HepG2 (cell line): ENCODE measurements around the gene NFATC1. TPM values are rescaled to one million over a fixed set of nuclear protein-coding genes. Genes with fewer than 3 reads are reported as not detected.
A peak's percentile ranks its signal among the peaks of the same experiment; 100 is the strongest.

Experiments
- ATAC-seq: fragments of 200-7000 bp; cut with Tn5 transposase; 3 replicates; pipeline ENCODE4 v1.9.1; 2020; ENCODE audit warnings: mild to moderate bottlenecking, moderate library complexity
- BruUV-seq: library from RNA; stranded (reverse); fragments of 400-500 nt; replicated peaks from 2 replicates; lab custom pipeline; 2021; lab: Mats Ljungman, UMichigan
- CTCF ChIA-PET: fragments of 300-600 bp; formaldehyde crosslinking; extraction: SDS; loops from one replicate; lab custom pipeline; 2021; ENCODE audit warnings: low total read pairs, inconsistent platforms, low intra/inter-chr PET ratio; lab: Yijun Ruan, JAX
- POLR2A ChIA-PET: fragments of 350-600 bp; sonication (Branson Sonifier 250); formaldehyde crosslinking; loops from one replicate; lab custom pipeline; 2020; ENCODE audit warnings: antibody characterized with exemption, inconsistent platforms; lab: Yijun Ruan, JAX
- DNase-seq: peaks from one replicate; pipeline ENCODE4 v3.0.0-alpha.2; 2015; ENCODE audit warnings: low spot score
- FAIRE-seq: peaks from 3 replicates; lab custom pipeline; 2011; peaks lifted over from hg19 to GRCh38; lab: Jason Lieb, UNC
- H2AFZ ChIP-seq: one replicate; pipeline ENCODE4 v1.6.1; 2011; ENCODE audit warnings: low read length, inconsistent platforms
- H3K27ac ChIP-seq: fragments of 300-600 bp; 3 replicates; pipeline ENCODE4 v1.8.0; 2011; ENCODE audit warnings: mixed run types, mild to moderate bottlenecking, mixed read lengths, low read length, inconsistent platforms; ENCODE audit not compliant: insufficient read depth; ENCODE audit errors: extremely low read length
- H3K27me3 ChIP-seq, 2 experiments: fragments of 200-600 bp in 1 of 2; 2 replicates in 1 of 2; 3 replicates in 1 of 2; pipeline versions ENCODE4 v1.6.0 to v1.8.0; 2011; ENCODE audit warnings: low read length in 2 of 2, mild to moderate bottlenecking in 2 of 2, moderate library complexity in 2 of 2, inconsistent platforms in 1 of 2; ENCODE audit not compliant: insufficient read depth in 2 of 2, control insufficient read depth in 1 of 2
- H3K36me3 ChIP-seq, 2 experiments: fragments of 200-600 bp in 1 of 2; replicated peaks in 1 of 2; 2 replicates in 1 of 2; 3 replicates in 1 of 2; pipeline versions ENCODE4 v1.5.1 to v1.8.0; 2011; ENCODE audit warnings: low read length in 2 of 2, inconsistent platforms in 1 of 2; ENCODE audit not compliant: insufficient read depth in 2 of 2, control insufficient read depth in 1 of 2
- H3K4me1 ChIP-seq: 2 replicates; pipeline ENCODE4 v1.5.1; 2012; ENCODE audit warnings: low read length, inconsistent platforms; ENCODE audit not compliant: insufficient read depth
- H3K4me2 ChIP-seq: 2 replicates; pipeline ENCODE4 v1.6.0; 2011; ENCODE audit warnings: low read depth, low read length, inconsistent platforms
- H3K4me3 ChIP-seq, 3 experiments: fragments of 200-600 bp in 1 of 3; sonication (generic), shearing (Covaris generic) in 1 of 3; replicated peaks in 1 of 3; 2 replicates each; pipeline ENCODE4 v1.5.1; 2011 to 2016; ENCODE audit warnings: low read length in 3 of 3, inconsistent platforms in 2 of 3, low read depth in 2 of 3, mild to moderate bottlenecking in 2 of 3, control low read depth in 1 of 3, mixed read lengths in 1 of 3; ENCODE audit not compliant: insufficient read depth in 1 of 3
- H3K79me2 ChIP-seq: one replicate; pipeline ENCODE4 v1.6.1; 2011; ENCODE audit warnings: low read length, inconsistent platforms; ENCODE audit not compliant: insufficient read depth
- H3K9ac ChIP-seq: 2 replicates; pipeline ENCODE4 v1.6.0; 2011; ENCODE audit warnings: mild to moderate bottlenecking, low read depth, low read length, inconsistent platforms; ENCODE audit not compliant: insufficient read depth
- H3K9me3 ChIP-seq: 2 replicates; pipeline ENCODE4 v1.5.1; 2012; ENCODE audit warnings: mild to moderate bottlenecking, low read length
- H4K20me1 ChIP-seq: 2 replicates; pipeline ENCODE4 v1.6.0; 2011; ENCODE audit warnings: inconsistent platforms, mild to moderate bottlenecking, low read length, moderate library complexity; ENCODE audit not compliant: insufficient read depth
- BHLHE40 ChIP-seq: IDR thresholded peaks from 2 replicates; pipeline ENCODE4 v1.6.1; 2011; ENCODE audit warnings: low read length, improper control_type of control experiment
- DNMT3B ChIP-seq: conservative IDR thresholded peaks from 2 replicates; pipeline ENCODE4 v1.6.1; 2016; ENCODE audit warnings: missing biosample characterization, control low read depth
- GATAD2A ChIP-seq: IDR thresholded peaks from 2 replicates; pipeline ENCODE4 v1.6.1; 2016
- HMG20A ChIP-seq: IDR thresholded peaks from 2 replicates; pipeline ENCODE4 v1.6.1; 2016; ENCODE audit warnings: borderline replicate concordance
- RAD21 ChIP-seq: fragments of 450-650 bp; formaldehyde crosslinking; IDR thresholded peaks from 2 replicates; pipeline ENCODE4 v1.5.0; 2020; ENCODE audit warnings: mild to moderate bottlenecking
- SCMH1 ChIP-seq: sonication (generic); formaldehyde crosslinking; IDR thresholded peaks from 2 replicates; pipeline ENCODE4 v1.9.0; 2021; ENCODE audit warnings: missing genetic modification reagents, mild to moderate bottlenecking, borderline replicate concordance
- TAF15 ChIP-seq: fragments of 200-400 bp; formaldehyde crosslinking; IDR thresholded peaks from one replicate; pipeline ENCODE4 v1.6.1; 2018; ENCODE audit warnings: mild to moderate bottlenecking, low read depth, low read length; ENCODE audit not compliant: poor library complexity, severe bottlenecking
- YEATS4 ChIP-seq: sonication (generic); formaldehyde crosslinking; IDR thresholded peaks from 2 replicates; pipeline ENCODE4 v1.4.0; 2020; ENCODE audit warnings: missing genetic modification reagents, borderline replicate concordance
- ZBTB26 ChIP-seq: IDR thresholded peaks from 2 replicates; pipeline ENCODE4 v1.6.1; 2016; ENCODE audit warnings: missing compliant biosample characterization, missing genetic modification reagents, borderline replicate concordance
- ZNF101 ChIP-seq: sonication (generic); formaldehyde crosslinking; IDR thresholded peaks from 2 replicates; pipeline ENCODE4 v1.4.0; 2020; ENCODE audit warnings: mild to moderate bottlenecking, low read depth, missing genetic modification reagents, borderline replicate concordance
- ZNF234 ChIP-seq: sonication (generic); formaldehyde crosslinking; conservative IDR thresholded peaks from 2 replicates; pipeline ENCODE4 v1.5.1; 2020; ENCODE audit warnings: mild to moderate bottlenecking, missing genetic modification reagents
- ZNF281 ChIP-seq: sonication (generic); formaldehyde crosslinking; IDR thresholded peaks from 2 replicates; pipeline ENCODE4 v1.4.0; 2020; ENCODE audit warnings: missing genetic modification reagents, borderline replicate concordance
- WGBS: methylation state at CpG from one replicate; pipeline ENCODE4 v1.1.6; 2017; ENCODE audit warnings: low lambda C conversion rate; 5-methylcytosine and 5-hydroxymethylcytosine counted together
- in situ Hi-C: cut with HindIII; loops from 2 replicates; pipeline ENCODE4 v1.10.0; 2017; ENCODE audit warnings: low pct_unique_long_range_greater_than_20kb; ENCODE audit not compliant: extremely low pct_ligation_motif_present
- intact Hi-C: fragments of 100-400 bp; cut with micrococcal nuclease; formaldehyde crosslinking; loops from one replicate; pipeline ENCODE4 v1.10.0; 2022; ENCODE audit not compliant: unreplicated experiment
- polyA plus RNA-seq, 8 experiments: library from polyadenylated mRNA; depleted of rRNA in 3 of 8; stranded (reverse) in 7 of 8; unstranded in 1 of 8; fragments of >200 nt; fragmentation: Illumina TruSeq in 4 of 8; extraction: Trizol in 4 of 8; gene quantifications; 2 replicates each; pipeline versions ENCODE4 v1.2.1 to v1.2.3, GENCODE V29; 2011 to 2016; ENCODE audit warnings: low read depth in 4 of 8, missing spikeins in 1 of 8, mixed read lengths in 1 of 8; ENCODE audit not compliant: insufficient read depth in 1 of 8
- total RNA-seq, 5 experiments: library from RNA; depleted of rRNA; stranded (reverse); fragments of >200 nt; fragmentation: Illumina TruSeq; extraction: Trizol; gene quantifications; 2 replicates each; pipeline ENCODE4 v1.2.3, GENCODE V29; 2016; ENCODE audit warnings: low read depth in 1 of 5

The NFATC1 gene
- total and polyA plus RNA-seq, 2 of the 13 experiments (the other 11 are each of a cell fraction or from before 2014, with no cell fraction given), result not detected

GRCh38 chr18:79484661-79485621 lies 89.2 kb downstream of the NFATC1 start:
- Histone ChIP-seq H3K4me3 (no peak overlapping the region), H3K4me1 (no peaks in the 10 kb centered on the region), H2AFZ (no peak overlapping the region), H3K9me3 (no peaks in the 10 kb centered on the region)
- ATAC-seq, result peak; percentile 55
- in situ Hi-C loops, result no loop called here
- POLR2A ChIA-PET, result no interaction called here
- BruUV-seq, result no TSS peak
- WGBS, result 18% methylated on average over 21 of the region's 50 CpGs
- TF ChIP-seq DNMT3B (CRISPR knock-in tag), result no peak
- TF ChIP-seq SCMH1 (CRISPR knock-in tag), result no peak
- TF ChIP-seq BHLHE40, result peak; percentile 18; the same call in 1 of the 2 replicates
- TF ChIP-seq, all 625 proteins: peak for 1
- Histone ChIP-seq H3K27me3 (peaks cover 17 to 42% of the 10 kb centered on the region in 2 experiments), H3K79me2 (no peaks in the 10 kb centered on the region), H3K9ac (no peak overlapping the region), H4K20me1 (no peaks in the 10 kb centered on the region), H3K36me3 (no peaks in the 10 kb centered on the region), H3K4me2 (0 out of 2 replicates have a peak overlapping the region, but pooled peaks have one; percentile 7), H3K27ac (no peak overlapping the region)
- CTCF ChIA-PET, result no interaction called here
- peak; percentile 15 for DNase-seq
- no peak for FAIRE-seq
- intact Hi-C loops, result no loop called here

- Histone ChIP-seq H2AFZ (no peak overlapping the region), H3K4me3 (no peak overlapping the region), H3K4me2 (no peak overlapping the region), H4K20me1 (no peaks in the 10 kb centered on the region), H3K4me1 (no peaks in the 10 kb centered on the region), H3K9me3 (no peaks in the 10 kb centered on the region), H3K27ac (no peak overlapping the region), H3K27me3 (peaks cover 19 to 46% of the 10 kb centered on the region in 2 experiments), H3K9ac (no peak overlapping the region), H3K79me2 (no peaks in the 10 kb centered on the region), H3K36me3 (no peaks in the 10 kb centered on the region)
- DNase-seq (no peak), FAIRE-seq (no peak), ATAC-seq (no peak)
- 25% methylated on average over 16 of the region's 16 CpGs for WGBS
- ChIA-PET POLR2A (no interaction called here), CTCF (no interaction called here)
- in situ Hi-C loops (no loop called here), intact Hi-C loops (no loop called here)
- BruUV-seq, result no TSS peak
- TF ChIP-seq GATAD2A (CRISPR knock-in tag) (no peak), ZNF234 (CRISPR knock-in tag) (no peak), YEATS4 (CRISPR knock-in tag) (no peak), HMG20A (CRISPR knock-in tag) (no peak), RAD21 (CRISPR knock-in tag) (no peak), ZNF281 (CRISPR knock-in tag) (no peak), ZBTB26 (no peak), TAF15 (no peak), ZNF101 (no peak)
These were observed 90.1 kb downstream of the NFATC1 start for GRCh38 chr18:79485788-79486355.
